C1 segment of cervical spinal cord (tissue), 14 donors: ENCODE measurements around the gene TSR3.
"Not testable (repeated sequence)": the region's sequence is repeated elsewhere in the genome, so short reads cannot be mapped to it uniquely, and the experiment has no call there.

Experiments
- DNase-seq, 14 donors: peaks; one replicate each; lab custom pipeline; 2025; lab: John Stamatoyannopoulos, UW

TSR3 gene

DNA sequence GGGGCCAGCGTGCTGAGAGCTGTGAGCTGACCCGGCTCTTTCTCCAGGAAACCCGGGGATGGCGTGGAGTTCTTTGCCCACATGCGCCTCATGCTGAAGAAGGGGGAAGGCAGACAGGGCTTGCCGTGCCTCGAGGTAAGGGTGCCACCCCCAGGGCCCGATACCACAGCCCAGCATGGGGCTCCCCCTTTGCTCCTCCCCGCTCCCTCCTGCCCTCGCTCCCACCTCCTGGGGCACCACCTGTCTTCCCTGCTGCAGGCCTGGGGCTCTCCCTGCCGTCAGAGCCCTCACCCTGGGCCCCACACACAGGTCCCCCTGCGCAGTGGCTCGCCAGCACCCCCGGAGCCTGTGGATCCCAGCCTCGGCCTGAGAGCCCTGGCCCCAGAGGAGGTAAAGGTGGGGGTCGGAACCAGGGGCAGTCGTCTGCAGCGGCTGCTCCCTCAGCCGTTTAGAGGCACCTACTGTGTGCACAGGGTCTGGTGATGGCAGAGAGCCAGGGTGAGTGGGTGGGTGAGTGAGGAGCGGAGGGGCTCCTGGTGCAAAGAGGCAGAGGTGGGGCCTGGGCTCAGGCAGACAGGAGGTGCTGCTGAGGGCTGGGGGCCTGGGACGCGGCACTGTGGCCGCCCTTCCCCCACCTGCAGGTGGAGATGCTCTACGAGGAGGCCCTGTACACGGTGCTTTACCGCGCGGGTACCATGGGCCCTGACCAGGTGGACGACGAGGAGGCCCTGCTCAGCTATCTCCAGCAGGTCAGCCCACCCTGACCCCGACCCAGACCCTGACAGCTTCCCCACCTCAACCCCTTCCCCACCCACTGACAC is 12.6 kb downstream of the TSR3 start:
- DNase-seq: no peak

DNA sequence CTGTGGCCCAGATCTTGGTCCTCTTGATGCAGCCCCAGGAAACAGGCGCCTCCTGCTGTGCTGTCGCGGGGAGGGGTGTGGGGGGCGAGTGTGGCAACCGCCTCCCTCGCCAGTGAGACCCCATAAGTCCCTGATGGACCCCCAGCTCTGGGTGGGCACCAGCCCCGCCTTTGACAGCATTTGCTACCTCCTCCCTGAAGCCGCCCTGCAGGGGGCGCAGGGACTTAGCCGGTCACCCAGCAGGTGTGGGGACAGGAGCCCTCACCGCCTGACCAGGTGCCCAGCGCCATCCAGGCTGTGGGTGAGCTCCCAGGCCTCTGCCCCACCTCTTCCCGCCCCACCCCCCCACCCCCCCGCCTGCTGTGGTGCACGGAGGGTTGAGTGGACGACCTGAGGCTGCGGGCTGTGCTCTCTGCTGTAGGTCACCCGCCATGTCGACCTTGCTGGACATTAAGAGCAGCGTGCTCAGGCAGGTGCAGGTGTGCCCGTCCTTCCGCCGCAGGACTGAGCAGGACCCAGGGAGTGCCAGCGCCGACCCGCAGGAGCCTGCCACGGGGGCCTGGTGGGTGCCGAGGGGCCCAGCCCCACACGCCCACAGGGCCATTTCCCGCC is 13.5 kb downstream of the TSR3 start:
- DNase-seq: no peak

DNA sequence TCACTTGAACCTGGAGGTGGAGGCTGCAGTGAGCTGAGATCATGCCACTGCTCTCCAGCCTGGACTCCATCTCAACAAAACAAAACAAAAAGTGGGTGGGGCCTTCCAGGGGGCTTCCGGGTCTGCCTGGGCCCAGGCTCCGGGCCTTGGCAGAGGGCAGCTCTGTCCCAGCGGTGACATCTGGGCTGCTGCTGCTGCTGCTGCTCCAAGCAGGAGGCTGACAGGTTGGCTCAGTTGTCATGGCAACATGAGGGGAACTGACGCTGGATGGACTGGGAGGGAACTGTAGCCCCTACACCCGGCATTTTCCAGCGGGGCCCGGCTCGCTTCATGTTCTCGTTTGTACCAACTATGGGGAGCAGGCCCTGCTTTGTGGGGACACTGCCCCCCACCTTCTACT is 14.2 kb downstream of the TSR3 start:
- DNase-seq: no peak

DNA sequence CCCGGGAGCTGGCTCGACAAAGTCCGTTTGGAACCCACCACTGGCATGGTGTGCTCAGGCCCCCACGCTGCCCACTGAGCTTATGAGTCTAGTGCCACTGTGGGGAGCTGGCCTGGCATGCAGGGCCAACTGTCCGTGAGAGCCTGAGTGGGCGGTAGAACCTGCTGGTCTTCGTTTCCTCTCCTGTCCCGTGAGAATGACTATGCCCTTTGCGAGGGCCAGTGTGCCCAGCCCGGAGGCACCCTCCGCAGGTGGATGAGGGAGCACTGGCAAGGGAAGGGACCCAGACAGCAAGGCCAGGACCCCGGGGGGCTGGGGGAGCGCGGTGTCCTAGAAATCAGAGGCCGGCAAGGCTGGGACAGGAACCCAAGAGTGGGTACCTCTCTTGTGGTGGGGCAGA is 15.1 kb downstream of the TSR3 start:
- no peak for DNase-seq

DNA sequence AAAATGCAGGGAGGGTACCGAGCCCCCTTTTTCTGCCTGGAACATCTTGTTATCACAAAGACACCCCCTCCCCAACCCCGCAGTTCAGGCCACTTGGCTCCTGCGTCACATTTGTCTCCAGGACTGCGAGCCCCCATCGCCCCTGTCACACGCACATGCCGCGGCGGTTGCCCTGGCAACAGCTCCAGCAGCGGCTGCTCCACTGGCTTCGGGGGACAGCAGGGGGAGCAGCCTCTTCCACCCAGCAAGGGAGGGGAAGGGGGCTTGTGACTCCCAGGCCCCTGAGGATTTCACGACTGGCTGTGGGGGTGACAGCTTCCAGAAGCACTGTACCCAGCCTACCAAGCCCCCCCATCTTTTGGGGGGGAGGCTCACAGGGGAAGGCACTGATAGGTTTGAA is 15.7 kb downstream of the TSR3 start:
- DNase-seq: no peak

DNA sequence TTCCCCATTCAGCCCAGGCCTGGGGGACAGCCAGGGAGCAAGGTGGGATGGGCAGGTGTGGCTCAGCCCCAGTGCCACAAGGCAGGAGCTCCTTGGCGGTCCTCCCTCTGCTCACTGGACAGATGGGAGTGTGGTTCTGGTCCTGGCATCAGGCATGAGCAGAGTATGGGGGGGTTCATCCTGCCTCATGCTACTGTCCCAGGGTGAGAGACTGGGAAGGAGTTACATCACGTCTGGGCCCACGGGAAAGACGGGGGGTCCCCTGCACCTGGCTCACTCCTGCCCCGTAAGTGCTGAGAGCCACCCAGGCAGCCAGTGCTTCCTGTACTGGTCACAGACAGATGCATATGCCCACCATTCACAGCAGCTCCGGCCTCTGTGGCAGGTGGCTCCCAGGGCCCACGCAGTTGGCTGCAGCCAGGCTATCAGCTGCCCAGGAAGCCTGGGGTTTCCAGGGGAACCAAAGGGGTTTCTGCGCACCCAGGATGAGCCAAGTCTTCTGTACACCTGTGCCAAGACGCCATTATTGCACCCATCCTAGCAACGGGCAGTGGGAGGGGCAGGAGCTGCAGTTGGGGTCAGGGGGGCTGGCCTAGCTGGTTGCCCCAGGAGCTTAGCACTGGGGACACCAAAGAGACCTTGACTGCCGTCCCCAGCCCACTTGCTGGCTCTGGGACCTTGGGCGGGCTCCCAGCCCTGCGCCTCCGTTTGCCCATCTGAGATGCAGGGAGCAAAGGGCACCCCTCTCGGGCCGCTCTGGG is 16.3 kb downstream of the TSR3 start:
- DNase-seq: peak in 5 of 14 donors; percentile 17 to 43 (median 38)

DNA sequence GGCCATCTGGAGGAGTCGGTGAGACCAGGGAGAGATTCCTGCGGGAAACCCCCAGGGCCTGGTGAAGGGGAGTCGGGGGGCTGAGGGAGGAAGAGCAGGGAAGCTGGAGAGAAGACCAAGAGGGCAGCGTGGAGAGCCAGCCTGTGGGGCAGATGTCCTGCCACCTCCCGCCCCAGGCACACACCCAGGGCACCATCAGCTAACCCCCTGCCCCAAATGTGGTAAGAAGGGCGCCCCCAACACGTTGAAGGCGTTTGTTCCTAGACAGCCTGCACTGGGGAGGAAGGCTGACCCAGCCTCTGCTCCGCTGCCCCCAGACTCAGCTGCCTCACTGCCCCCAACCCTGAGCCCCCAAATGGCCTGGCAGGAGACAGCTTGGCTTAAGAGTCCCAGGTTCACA is 16.9 kb downstream of the TSR3 start:
- no peak for DNase-seq

DNA sequence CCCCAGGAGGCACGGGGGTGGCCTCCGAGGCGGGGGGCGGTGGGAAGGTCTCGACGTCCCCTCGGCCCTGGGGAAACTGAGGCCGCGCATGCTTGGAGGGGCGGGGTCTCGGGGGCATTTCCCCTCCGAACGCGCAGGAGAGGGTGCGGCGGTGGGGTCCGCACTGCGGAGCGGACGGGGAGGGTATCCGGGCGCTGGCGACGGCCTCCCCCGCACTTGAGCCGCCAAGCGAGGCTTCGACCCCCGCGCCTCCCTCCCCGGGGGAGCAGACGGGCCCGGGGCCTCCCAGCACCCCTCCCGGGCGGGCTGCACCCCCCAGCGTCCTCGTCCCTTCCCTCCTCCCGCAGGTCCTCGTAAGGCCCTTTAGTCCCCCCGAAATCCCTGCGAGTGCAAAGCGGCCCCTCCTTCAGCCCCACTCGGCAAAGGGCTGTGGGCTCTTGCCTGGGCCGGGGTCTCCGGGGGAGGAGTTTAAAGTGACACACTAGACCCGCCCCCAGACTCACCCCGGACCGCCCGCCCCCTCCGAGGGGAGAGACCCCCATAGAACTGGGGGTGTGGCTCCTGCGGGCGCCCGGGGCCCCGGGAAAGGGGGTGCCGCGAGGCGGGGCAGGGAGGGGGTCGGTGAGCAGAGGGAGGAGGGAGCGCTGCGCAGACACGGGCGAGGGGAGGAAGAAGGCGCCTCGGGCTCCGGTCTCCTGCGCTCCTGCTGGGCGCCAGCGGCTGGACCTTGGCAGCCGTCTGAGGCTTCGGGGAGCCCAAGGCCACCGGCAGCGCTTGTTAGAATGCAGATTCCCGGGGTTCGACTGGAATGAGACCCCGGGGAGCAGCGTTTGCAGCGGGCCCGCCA is 17.6 kb downstream of the TSR3 start:
- DNase-seq: no peak

DNA sequence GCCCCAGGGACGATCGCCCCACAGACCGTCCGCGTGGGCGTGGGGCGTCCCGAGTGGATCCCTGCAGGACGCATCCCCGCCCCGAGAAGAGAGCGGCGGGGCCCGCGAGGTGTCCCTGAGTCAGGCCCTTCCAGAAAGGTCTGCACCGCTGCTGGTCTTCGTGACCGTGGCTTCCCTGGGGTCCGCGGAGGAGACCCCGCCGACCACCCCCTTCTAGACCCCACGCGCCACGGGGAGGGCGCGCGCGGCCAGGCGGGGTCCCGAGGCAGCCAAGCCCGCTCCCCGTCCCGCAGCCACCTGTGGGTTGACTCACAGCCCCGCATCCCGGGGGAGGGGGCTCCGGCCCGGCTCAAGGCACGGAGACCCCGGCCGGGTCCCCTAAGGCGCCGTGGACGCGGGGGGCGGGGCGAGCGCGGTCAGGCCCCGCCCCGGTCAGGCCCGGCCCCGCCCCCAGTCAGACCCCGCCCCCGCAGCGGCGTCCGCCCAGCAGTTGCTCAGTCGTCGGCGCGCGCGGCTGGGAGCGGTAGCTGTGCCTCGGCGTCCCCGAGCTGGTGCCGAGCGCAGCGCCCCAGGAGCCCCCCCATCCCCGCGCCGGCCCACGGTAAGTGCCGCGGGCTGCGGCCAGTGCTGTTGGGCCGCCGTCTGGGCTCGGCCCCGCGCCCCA is 18.4 kb downstream of the TSR3 start, which contains the start of gene BAIAP3:
TSS of gene BAIAP3 (plus strand) at position 497 of the 664 bp plus-strand sequence. CDS start 4,905 bp downstream, outside the sequence.
- DNase-seq: no peak

DNA sequence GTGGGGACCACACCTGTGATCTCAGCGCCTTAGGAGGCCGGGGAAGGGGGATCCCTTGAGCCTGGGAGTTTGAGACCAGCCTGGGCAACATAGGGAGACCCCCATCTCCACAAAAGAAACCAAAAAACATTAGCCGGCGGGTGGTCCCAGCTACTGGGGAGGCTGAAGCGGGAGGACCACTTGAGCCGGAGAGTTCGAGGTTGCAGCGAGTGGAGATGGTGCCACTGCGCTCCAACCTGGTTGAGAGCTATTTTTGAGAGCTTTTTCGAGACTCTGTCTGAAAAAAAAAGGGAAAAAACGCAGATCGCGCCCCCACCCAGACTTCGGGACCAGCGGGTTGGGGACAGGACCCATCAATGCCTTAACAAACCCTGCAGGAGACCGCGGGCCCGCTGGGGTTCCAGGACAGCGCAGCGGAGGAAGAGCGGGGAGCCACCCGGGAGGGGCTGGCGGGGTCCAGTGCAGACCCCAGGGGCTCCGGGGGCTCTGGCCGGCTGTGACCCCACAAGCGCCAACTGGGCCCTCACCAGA is 19.0 kb downstream of the TSR3 start:
- DNase-seq: no peak

DNA sequence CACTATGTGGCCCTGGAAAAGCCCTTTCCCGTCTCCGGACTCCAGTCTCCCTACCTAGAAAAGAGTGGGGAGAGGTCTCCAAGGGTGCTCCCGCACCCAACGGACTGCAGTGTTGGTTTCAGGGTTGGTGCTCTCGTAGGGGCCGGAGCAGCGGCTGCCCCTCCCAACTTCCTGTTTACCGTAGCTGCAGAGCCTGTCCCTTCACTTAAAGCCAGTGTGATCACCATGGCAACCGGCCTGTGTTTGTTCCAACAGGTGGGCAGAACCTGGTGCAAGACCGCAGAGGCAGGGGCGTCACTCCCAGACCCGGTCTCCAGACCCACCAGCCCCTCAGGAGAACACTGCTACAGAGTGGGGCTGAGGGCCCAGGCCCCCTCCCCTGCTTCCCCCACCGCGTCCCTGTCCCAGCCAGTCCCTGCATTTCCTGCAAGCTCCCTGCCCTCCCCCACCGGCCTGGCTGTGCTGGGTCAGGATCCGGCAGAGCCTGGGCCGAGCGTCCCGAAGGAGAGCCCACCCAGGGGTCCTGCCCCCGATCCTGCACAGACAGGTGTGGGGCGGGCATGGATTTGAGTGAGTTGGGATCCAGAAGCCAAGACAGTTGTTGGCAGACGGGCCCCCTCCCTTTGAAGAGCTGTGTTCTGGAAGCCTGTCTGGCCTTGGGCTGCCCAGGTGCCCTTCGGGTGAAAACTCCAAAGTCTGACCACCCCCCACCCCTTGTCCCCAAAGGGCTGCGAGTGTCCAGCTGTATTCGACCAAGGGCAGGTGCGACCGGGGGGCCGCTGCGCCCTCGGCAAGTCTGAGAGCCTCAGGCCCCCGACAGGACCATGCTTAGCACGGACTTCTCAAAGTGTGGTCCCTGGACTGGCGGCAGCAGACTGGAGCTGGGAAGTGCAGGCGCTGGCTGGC is 19.7 kb downstream of the TSR3 start:
- no peak for DNase-seq

DNA sequence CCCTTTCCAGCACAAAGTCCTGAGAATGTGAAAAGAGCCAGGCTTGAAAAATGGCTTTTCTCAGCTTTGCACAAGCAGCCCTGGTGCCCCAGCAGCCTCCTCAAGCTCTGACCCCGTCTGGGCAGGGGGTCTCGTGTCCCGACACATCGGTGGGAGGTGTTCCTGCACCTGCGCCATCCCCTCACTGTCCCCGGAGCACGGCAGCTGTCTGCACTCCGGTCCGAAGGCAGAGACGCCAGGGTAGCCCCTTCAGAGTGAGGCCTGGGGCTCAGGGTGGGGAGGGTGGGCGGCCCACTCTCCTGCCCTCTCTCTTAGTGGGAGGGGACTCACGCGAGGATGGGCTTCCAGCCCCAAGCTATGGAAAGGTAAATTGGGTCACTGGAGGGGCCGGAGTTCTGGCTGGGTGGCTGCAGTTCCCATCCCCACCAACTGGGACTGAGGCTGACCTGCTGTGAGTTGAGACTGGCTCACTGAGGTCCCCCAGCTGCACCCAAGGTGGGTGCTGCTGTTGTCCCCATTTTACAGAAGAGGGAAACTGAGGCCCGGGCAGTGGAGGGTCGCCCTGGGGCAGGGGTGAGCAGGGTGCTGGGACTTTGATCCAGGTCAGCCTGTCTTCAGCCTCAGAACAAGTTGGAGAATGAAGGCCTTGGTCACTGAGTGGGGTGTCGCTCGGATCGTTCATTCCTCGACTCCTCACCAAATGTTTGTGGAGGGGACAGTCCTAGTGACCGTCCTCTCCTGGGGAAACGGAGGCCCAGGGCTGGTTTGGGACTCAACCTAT is 20.6 kb downstream of the TSR3 start:
- DNase-seq: no peak

DNA sequence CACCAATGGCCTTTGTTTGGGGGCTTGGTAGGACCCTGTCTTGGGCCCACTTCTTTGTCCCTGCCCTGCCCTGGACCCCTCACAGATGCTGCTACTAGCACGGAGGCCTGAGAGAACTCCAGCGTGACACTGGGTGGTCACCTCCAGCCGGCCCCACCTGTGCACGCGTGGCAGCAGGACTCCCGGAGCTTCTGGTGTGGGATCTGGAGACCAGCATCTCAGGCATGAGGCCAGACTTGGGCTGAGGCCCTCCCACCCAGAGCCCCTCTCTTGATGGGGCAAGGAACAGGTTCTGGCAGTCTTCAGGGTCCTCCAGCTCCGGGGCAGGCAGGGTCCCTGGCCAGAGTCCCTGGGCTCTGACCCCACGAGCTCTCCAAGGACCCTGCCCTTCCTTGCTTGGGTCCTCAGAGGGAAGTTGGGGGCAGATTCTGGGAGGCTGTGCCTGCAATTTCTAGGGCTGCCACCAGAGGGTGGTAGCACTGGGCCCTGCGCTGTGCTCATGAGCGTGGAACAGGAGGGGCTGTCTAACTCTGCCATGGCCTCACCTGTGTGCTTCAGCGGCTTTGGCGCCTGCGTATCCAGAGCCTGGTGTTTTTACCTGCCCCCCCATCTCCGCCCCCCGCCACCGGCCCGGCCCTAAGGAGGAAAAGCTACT is 21.3 kb downstream of the TSR3 start:
- no peak for DNase-seq

DNA sequence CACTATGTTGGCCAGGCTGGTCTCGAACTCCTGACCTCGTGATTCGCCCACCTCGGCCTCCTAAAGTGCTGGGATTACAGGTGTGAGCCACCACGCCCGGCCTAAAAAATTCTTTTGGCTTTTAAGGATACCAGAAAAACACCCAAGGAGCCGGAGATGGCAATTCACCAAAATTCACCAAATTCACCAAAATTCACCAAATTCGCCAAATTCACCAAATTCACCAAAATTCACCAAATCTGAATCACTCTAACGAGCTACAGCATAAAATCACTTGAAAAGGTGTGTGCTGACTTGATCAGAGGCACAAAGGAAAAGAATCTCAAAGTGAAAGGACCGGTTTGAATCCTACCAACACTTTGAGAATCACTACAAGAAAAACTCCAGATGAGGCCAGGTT is 22.7 kb downstream of the TSR3 start:
- not testable (repeated sequence) for DNase-seq

DNA sequence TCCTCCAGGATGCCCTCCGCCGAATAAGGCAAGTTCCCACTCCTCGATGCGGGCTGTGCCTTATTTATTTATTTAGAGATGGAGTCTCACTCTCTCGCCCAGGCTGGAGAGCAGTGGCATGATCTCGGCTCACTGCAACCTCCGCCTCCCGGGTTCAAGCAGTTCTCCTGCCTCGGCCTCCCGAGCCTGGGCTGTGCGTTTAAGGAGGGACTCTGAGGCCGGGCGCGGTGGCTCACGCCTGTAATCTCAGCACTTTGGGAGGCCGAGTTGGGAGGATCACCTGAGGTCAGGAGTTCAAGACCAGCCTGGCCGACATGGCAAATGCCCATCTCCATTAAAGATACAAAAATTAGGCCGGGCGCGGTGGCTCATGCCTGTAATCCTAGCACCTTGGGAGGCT is 23.5 kb downstream of the TSR3 start:
- DNase-seq: not testable (repeated sequence)

DNA sequence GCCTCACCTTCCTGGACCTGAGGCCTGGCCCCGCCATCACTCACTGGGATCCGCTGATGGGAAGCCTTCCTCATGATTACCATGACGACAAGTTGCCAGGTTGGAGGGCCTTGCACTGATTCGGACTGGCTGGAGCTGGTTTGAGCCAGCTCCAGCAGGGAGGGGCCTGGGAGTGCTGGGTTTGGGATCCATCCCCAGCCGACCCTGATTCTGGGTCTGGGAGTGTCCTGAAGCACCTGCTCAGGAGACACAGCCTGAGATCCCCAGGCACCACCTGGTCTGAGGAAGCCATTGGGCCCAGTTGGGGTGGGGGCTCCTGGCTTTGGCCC is 24.1 kb downstream of the TSR3 start:
- DNase-seq: no peak

DNA sequence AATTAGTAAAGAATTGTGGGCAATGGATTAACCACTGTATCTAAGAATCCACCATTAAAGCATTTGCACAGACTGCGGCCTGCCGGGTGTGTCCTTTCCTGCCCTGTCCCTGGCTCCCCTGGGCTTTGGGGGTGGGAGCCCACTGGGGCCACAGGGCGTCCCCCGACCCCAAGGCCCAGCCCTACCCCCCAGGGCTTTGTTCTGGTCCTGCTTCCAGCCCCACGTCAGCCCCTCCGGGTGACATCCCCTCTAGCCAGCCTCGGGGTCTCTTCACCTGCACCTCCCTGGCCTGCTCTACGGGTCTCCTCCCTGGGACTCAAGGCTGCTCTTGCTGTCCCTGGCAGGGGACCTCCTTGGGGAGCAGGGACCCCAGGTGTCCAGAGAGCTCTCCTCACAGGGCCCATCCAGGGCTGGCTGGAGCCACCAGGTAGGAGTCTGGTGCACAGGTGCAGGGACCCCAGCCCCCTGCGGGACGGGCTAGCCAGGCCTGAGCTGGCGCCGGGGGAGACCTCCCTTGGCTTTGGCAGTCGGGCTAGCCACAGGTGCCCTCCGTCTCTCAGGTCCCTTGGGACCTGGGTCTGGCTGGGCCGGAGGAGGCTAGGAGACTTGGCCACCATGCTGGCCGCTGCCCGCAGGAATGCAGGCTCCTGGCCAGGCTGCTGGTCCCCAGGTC is 24.6 kb downstream of the TSR3 start:
- DNase-seq: no peak

DNA sequence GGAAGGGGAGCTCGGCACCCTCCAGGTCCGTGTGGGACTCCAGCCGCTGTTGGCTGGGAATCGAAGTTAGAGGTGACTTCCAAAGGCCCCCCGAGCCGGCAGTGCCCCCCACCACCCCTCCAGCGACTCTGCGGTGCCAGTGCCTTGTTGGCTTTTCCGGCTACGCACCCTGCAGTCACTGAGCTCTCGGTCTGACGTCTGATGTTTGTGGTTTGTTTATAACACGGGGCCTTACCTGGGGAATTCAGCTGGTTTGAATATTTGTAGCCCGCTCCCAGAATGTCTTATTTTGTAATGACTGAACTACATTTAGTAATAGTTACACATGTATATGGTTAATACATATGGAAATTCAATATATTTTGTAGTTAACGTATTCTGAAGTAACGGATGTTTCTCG is 25.3 kb downstream of the TSR3 start:
- DNase-seq: no peak
